CMK (cell line): ENCODE data around the gene EXOC8.

Experiments
- DNase-seq: peaks from one replicate; pipeline ENCODE4 v3.0.0-alpha.2; 2010; ENCODE audit warnings: low read depth

Gene EXOC8

GRCh38 chr1:231313661-231314060, 24.0 kb downstream of the EXOC8 start:
- DNase-seq, result no peak

GRCh38 chr1:231312432-231312788, 25.2 kb downstream of the EXOC8 start:
- no peak for DNase-seq

GRCh38 chr1:231311720-231312431, 25.8 kb downstream of the EXOC8 start:
- DNase-seq, result no peak

GRCh38 chr1:231310391-231310934, 27.2 kb downstream of the EXOC8 start:
- no peak for DNase-seq

- no peak for DNase-seq
Measured at GRCh38 chr1:231301990-231302389, 35.7 kb downstream of the EXOC8 start.

- no peak for DNase-seq
Measured at GRCh38 chr1:231295938-231296337, 41.7 kb downstream of the EXOC8 start.

- no peak for DNase-seq
Measured at GRCh38 chr1:231286603-231287002, 51.0 kb downstream of the EXOC8 start.

GRCh38 chr1:231284441-231284840, 53.2 kb downstream of the EXOC8 start:
- no peak for DNase-seq
